ES-I3 (cell line): ENCODE results near the gene RBM42.
"Not testable (repeated sequence)": the region's sequence is repeated elsewhere in the genome, so short reads cannot be mapped to it uniquely, and the experiment has no call there.

Source experiments
- H3K36me3 ChIP-seq: 2 replicates; pipeline ENCODE4 v1.6.1; 2013; ENCODE audit warnings: mild to moderate bottlenecking, low read length, control low read depth, moderate library complexity; ENCODE audit not compliant: insufficient read depth
- H3K4me1 ChIP-seq: 2 replicates; pipeline ENCODE4 v1.6.1; 2013; ENCODE audit warnings: mild to moderate bottlenecking, control low read depth, low read length; ENCODE audit not compliant: insufficient read depth
- H3K9ac ChIP-seq: 2 replicates; pipeline ENCODE4 v1.6.1; 2013; ENCODE audit warnings: low read depth, mild to moderate bottlenecking, low read length, moderate library complexity
- H3K9me3 ChIP-seq: 2 replicates; pipeline ENCODE4 v1.6.1; 2013; ENCODE audit warnings: mild to moderate bottlenecking, low read length, moderate library complexity; ENCODE audit not compliant: control insufficient read depth, insufficient read depth

RBM42 gene

GRCh38 chr19:35628565-35629331, at the start of gene RBM42:
Gene RBM42, plus strand, starts transcription at chr19:35629036. Its CDS starts 118 bp downstream, at chr19:35629154.
- Histone ChIP-seq H3K36me3 (peaks cover 4% of the 10 kb centered on the region; the same call in 1 of the 2 replicates), H3K9me3 (no peaks in the 10 kb centered on the region), H3K4me1 (no peaks in the 10 kb centered on the region), H3K9ac (peak within 1 kb of the TSS; percentile 87)

GRCh38 chr19:35582760-35583159, 46.1 kb upstream of the RBM42 start:
- Histone ChIP-seq H3K4me1 (no peaks in the 10 kb centered on the region), H3K36me3 (no peaks in the 10 kb centered on the region), H3K9ac (no peak overlapping the region), H3K9me3 (no peaks in the 10 kb centered on the region)

- H3K9me3 ChIP-seq, result no peaks in the 10 kb centered on the region
- no peaks in the 10 kb centered on the region for H3K36me3 ChIP-seq
- no peaks in the 10 kb centered on the region for H3K4me1 ChIP-seq
- H3K9ac ChIP-seq, result no peak within 1 kb of the TSS; the same call in 1 of the 2 replicates
These were observed 43.0 kb upstream of the RBM42 start, which contains the start of gene PMIS2 for GRCh38 chr19:35585848-35586247. Gene PMIS2, plus strand, starts transcription at chr19:35586173. Its CDS starts 87 bp downstream, at chr19:35586260.

- Histone ChIP-seq H3K9ac (no peak overlapping the region), H3K4me1 (no peaks in the 10 kb centered on the region), H3K36me3 (no peaks in the 10 kb centered on the region), H3K9me3 (no peaks in the 10 kb centered on the region)
These were observed 41.5 kb upstream of the RBM42 start for GRCh38 chr19:35587321-35587720.

GRCh38 chr19:35590875-35591274, 38.0 kb upstream of the RBM42 start:
- no peaks in the 10 kb centered on the region for H3K36me3 ChIP-seq

GRCh38 chr19:35592226-35592625, 36.6 kb upstream of the RBM42 start:
- Histone ChIP-seq H3K9ac (no peak overlapping the region), H3K4me1 (no peaks in the 10 kb centered on the region), H3K36me3 (no peaks in the 10 kb centered on the region), H3K9me3 (no peaks in the 10 kb centered on the region)

More at GRCh38 chr19:35590875-35591274, 38.0 kb upstream of the RBM42 start:
- H3K4me1 ChIP-seq, result no peaks in the 10 kb centered on the region
- no peaks in the 10 kb centered on the region for H3K9me3 ChIP-seq
- no peak overlapping the region for H3K9ac ChIP-seq

GRCh38 chr19:35595026-35595425, 33.8 kb upstream of the RBM42 start:
- H3K9ac ChIP-seq, H3K9me3 ChIP-seq, H3K36me3 ChIP-seq, H3K4me1 ChIP-seq: not testable (repeated sequence)

- H3K36me3 ChIP-seq, result no peaks in the 10 kb centered on the region
- H3K9me3 ChIP-seq, result no peaks in the 10 kb centered on the region
- no peak overlapping the region for H3K9ac ChIP-seq
- no peaks in the 10 kb centered on the region for H3K4me1 ChIP-seq
These were observed 32.9 kb upstream of the RBM42 start for GRCh38 chr19:35595928-35596327.

- Histone ChIP-seq H3K36me3 (no peaks in the 10 kb centered on the region), H3K4me1 (no peaks in the 10 kb centered on the region), H3K9me3 (no peaks in the 10 kb centered on the region), H3K9ac (no peak overlapping the region)
These were observed 32.4 kb upstream of the RBM42 start for GRCh38 chr19:35596366-35596999.

GRCh38 chr19:35601971-35602370, 26.9 kb upstream of the RBM42 start:
- H3K36me3 ChIP-seq, result no peaks in the 10 kb centered on the region
- H3K9ac ChIP-seq, result no peak overlapping the region
- H3K9me3 ChIP-seq, result peaks cover 3% of the 10 kb centered on the region; the same call in 1 of the 2 replicates
- H3K4me1 ChIP-seq, result no peaks in the 10 kb centered on the region

- not testable (repeated sequence) for H3K9me3 ChIP-seq, H3K36me3 ChIP-seq, H3K4me1 ChIP-seq, H3K9ac ChIP-seq
These were observed 24.4 kb upstream of the RBM42 start for GRCh38 chr19:35604436-35604835.

- not testable (repeated sequence) for H3K9me3 ChIP-seq, H3K4me1 ChIP-seq, H3K9ac ChIP-seq, H3K36me3 ChIP-seq
These were observed 21.7 kb upstream of the RBM42 start for GRCh38 chr19:35607170-35607569.

GRCh38 chr19:35607661-35608060, 21.2 kb upstream of the RBM42 start:
- no peak overlapping the region for H3K9ac ChIP-seq
- no peaks in the 10 kb centered on the region for H3K36me3 ChIP-seq
- H3K9me3 ChIP-seq, result peaks cover 10% of the 10 kb centered on the region
- no peaks in the 10 kb centered on the region for H3K4me1 ChIP-seq

GRCh38 chr19:35608251-35608650, 20.6 kb upstream of the RBM42 start:
- Histone ChIP-seq H3K9ac (no peak overlapping the region), H3K9me3 (peaks cover 10% of the 10 kb centered on the region), H3K4me1 (no peaks in the 10 kb centered on the region), H3K36me3 (no peaks in the 10 kb centered on the region)

- H3K36me3 ChIP-seq, result no peaks in the 10 kb centered on the region
- no peak overlapping the region for H3K9ac ChIP-seq
These were observed 18.9 kb upstream of the RBM42 start for GRCh38 chr19:35609851-35610353.

More at GRCh38 chr19:35609851-35610353, 18.9 kb upstream of the RBM42 start:
- no peaks in the 10 kb centered on the region for H3K4me1 ChIP-seq
- H3K9me3 ChIP-seq, result peaks cover 10% of the 10 kb centered on the region
